ENCODE results near the gene TPSD1. TPM values are rescaled to one million over a fixed set of nuclear protein-coding genes. Genes with fewer than 3 reads are reported as not detected.

TPSD1 gene
- total and polyA plus RNA-seq, 9 of the 15 experiments (the other 6 are each of a cell fraction or from before 2014, with no cell fraction given): not detected

- no peak for TF ChIP-seq TFAM (CRISPR knock-in tag; conservative IDR thresholded peaks at IDR 0.05)
- TF ChIP-seq ZNF707 (CRISPR knock-in tag; conservative IDR thresholded peaks at IDR 0.05): no peak
- peak in 2 of 3 experiments; percentile 11 to 36; a peak in 1 of 6 replicates for TF ChIP-seq CTCF (IDR thresholded peaks at IDR 0.05 in 2 of 3, conservative IDR thresholded peaks at IDR 0.05 in 1 of 3; ENCODE audit: insufficient read depth in 2 of 3, low read depth in 1 of 3, low read length in 3 of 3)
- TF ChIP-seq EZH2 (IDR thresholded peaks at IDR 0.05; ENCODE audit: borderline replicate concordance, low read depth, low read length): peak; percentile 25; the same call in 1 of the 2 replicates
Measured at GRCh38 chr16:1285669-1286512, 30.0 kb downstream of the TPSD1 start (continued).

GRCh38 chr16:1286513-1287094 is 30.7 kb downstream of the TPSD1 start:
- 20% methylated on average over 22 of the region's 25 CpGs for WGBS (ENCODE audit: insufficient coverage, low coverage, missing lambda C conversion rate)
- no peak for FAIRE-seq
- intact Hi-C loops (cut with micrococcal nuclease): no loop called here
- Histone ChIP-seq H3K79me2 (ENCODE audit: control insufficient read depth, insufficient read depth, low read length) (no peaks in the 10 kb centered on the region), H3K9me1 (ENCODE audit: control insufficient read depth, insufficient read depth, low read length) (no peaks in the 10 kb centered on the region), H3K27me3 (ENCODE audit: control insufficient read depth in 2 of 2, insufficient read depth in 2 of 2, low read length in 2 of 2) (peaks cover 28 to 63% of the 10 kb centered on the region in 2 experiments), H3K27ac (ENCODE audit: extremely low read depth, low read depth, low read length) (no peak overlapping the region), H2AFZ (ENCODE audit: low read depth, low read length) (no peak overlapping the region), H4K20me1 (replicated peaks; ENCODE audit: control insufficient read depth, insufficient read depth, low read length) (peaks cover 5% of the 10 kb centered on the region; the same call in 1 of the 2 replicates), H3K9me3 (replicated peaks; ENCODE audit: control insufficient read depth, insufficient read depth, low read depth, low read length) (no peaks in the 10 kb centered on the region), H3K4me1 (replicated peaks in 1 of 2; ENCODE audit: control insufficient read depth in 2 of 2, insufficient read depth in 2 of 2, low read length in 2 of 2) (peaks cover 8 to 65% of the 10 kb centered on the region in 2 experiments), H3K9ac (ENCODE audit: insufficient read depth in 1 of 2, low read depth in 2 of 2, low read length in 2 of 2) (no peak overlapping the region), H3K4me3 (no peak overlapping the region), H3K36me3 (ENCODE audit: control insufficient read depth, insufficient read depth, low read length) (no peaks in the 10 kb centered on the region), H3K4me2 (ENCODE audit: insufficient read depth, low read length) (no peak overlapping the region)
- TF ChIP-seq EZH2 (IDR thresholded peaks at IDR 0.05; ENCODE audit: borderline replicate concordance, low read depth, low read length): 0 out of 2 replicates have a peak, but pooled peaks have one; percentile 60
- TF ChIP-seq WHSC1 (IDR thresholded peaks at IDR 0.05; ENCODE audit: low read length): no peak
- no peak for DNase-seq (ENCODE audit: extremely low read depth in 1 of 4, low spot score in 3 of 4)
- CTCF ChIA-PET (ENCODE audit: low intra/inter-chr PET ratio): no interaction called here
- no TSS peak for BruUV-seq (replicated peaks)
- in situ Hi-C loops (cut with MboI): no loop called here
- POLR2A ChIA-PET: interaction anchor here (0.7 to 1.4 kb wide), 4 partner anchors 9 to 79 kb away, joined by 3 to 6 read pairs (median 4); no protein-coding TSS in a partner anchor
- no peak for ATAC-seq
